ENCODE data around the gene CYB5D1. TPM values are rescaled to one million over a fixed set of nuclear protein-coding genes. Genes with fewer than 3 reads are reported as not detected.

Gene CYB5D1
- total RNA-seq, 1 experiment from 2014 or later = 8.5 TPM

DNA sequence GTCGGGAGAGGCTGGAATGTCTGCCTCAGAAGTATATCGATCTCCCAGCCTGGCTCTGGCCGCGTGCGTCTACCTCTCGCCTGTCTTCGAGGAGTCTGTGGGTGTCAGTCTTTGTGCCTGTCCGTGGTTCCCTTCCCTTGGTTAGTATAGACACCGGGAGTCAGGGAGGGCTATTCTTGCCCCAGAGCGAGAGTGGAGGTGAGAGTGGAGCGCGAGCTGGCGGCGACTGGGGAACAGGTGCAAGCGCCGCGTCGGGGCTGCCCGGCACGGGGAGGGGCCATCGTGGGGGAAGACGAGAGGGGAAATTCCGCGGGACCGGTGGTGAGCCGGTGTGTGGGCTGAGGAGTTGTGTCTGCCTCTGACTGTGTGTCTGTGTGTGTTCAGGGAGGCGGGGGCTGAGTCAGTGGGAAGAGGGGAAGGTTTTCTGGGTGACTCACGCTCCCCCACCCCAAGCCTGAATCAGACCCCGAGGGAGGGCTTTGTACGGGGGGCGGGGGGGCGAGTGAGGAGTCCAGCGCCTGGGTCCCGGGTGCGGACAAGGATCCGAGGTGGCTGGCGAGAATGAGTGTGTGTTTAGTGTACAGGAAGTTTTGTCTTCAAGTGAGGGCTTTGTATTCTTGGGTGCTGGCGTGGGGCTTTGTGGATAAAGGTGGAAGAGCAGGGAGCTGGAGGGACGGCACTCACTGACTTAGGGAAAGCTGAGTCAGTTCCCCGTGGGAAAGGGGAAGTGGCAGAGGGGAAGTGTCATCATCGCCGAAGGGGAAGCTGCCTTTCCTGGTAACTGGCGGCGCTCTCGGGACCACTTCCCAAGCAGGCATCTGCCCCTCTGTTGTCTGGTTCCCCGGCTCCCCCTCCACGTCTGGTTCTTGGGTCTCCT lies 15.2 kb upstream of the CYB5D1 start:
- DNase-seq (ENCODE audit: low spot score) = peak; percentile 46
- in situ Hi-C loops (cut with HindIII; ENCODE audit: low sequenced_read_pairs) = no loop called here

DNA sequence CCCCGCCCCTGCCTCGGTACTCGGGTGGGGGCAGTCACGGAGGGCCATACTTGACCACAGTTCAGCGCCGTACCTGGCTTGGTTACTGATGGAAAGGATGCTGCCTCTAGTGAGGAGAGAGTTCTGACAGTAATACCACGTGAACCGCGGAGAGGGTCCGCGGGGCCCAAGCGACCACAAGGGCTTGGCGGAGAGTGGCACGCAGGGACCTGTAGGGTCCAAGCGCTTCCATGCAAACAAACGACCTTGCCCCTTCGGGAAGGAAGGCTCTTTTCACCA lies 14.6 kb upstream of the CYB5D1 start:
- in situ Hi-C loops (cut with HindIII; ENCODE audit: low sequenced_read_pairs) = no loop called here

DNA sequence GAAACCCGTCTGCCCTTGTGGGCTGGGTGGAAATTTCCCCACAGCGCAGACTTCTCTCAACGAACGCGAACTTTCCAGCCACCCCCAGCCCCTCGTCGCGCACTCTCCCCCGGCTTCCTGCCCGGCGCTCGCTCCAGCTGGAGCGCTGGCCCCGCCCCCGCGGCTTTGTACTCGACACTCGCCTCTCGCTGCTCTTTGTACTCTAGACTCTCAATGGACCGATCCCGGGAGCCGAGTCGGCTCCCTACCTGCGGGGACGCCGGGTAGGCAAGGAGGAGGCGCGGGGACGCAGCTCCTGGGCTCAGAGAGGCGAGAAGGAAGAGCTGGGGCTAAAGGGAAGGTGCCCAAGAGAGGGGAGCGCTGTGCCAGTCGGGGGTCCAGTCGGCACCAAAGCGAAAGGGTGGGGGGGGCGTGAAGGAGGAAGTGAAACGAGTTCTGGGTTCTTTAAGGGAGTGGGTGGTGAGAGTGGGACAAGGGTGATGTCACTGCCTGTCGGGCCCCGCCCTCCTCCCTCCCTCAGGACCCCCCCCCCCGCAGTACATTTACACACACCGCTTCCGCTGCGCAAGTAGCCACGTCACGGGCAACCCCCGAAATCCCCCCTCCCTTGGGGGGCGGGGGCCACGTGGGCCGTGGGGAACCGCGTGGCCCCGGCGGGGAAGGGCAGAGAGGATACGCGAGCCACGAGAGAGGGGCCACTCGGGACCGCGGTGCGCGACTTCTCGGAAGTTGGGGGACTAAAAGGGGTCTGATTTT lies 14.1 kb upstream of the CYB5D1 start:
- in situ Hi-C loops (cut with HindIII; ENCODE audit: low sequenced_read_pairs) = no loop called here
- DNase-seq (ENCODE audit: low spot score) = peak; percentile 64

More for the DNA sequence above, 14.6 kb upstream of the CYB5D1 start:
- no peak for DNase-seq (ENCODE audit: low spot score)

DNA sequence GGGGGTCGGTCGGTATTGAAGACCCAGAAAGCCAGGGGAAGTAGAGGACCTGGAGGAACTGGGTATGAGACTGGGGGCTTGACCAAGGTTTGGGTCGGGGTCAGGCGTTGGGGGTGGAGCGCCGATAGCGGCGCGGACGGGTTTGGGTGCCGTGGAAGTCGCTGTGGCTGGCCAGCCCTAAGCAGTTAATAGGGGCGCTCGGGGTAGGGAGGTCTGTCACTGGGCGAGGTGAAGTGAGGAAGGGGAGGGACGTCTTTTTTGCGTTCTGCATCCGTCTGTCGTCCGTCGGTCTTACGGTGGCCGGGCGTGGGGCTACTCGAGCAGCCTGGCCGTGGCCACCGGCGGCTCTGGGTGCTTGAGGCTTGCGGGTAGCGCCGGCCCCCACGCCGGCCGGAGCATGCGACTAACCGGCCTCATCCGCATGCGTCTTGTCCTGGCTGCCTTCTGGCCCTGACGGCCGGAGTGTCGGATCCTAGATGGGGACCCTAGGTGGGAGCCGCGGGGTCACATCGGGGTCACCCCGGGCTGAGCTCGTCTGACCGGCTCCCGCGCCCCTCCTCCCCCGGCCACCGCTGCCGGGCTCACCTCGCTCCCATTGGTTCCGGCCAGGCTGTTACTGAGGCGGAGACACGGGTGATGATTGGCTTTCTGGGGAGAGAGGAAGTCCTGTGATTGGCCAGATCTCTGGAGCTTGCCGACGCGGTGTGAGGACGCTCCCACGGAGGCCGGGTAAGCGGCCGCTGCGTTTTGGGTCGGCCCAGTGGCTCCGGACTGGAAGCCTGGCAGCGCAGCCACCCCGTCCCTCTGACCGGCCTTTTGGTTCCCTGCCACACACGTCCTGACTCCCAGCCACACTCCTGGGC lies 13.3 kb upstream of the CYB5D1 start:
- in situ Hi-C loops (cut with HindIII; ENCODE audit: low sequenced_read_pairs) = no loop called here
- peak; percentile 97 for DNase-seq (ENCODE audit: low spot score)

DNA sequence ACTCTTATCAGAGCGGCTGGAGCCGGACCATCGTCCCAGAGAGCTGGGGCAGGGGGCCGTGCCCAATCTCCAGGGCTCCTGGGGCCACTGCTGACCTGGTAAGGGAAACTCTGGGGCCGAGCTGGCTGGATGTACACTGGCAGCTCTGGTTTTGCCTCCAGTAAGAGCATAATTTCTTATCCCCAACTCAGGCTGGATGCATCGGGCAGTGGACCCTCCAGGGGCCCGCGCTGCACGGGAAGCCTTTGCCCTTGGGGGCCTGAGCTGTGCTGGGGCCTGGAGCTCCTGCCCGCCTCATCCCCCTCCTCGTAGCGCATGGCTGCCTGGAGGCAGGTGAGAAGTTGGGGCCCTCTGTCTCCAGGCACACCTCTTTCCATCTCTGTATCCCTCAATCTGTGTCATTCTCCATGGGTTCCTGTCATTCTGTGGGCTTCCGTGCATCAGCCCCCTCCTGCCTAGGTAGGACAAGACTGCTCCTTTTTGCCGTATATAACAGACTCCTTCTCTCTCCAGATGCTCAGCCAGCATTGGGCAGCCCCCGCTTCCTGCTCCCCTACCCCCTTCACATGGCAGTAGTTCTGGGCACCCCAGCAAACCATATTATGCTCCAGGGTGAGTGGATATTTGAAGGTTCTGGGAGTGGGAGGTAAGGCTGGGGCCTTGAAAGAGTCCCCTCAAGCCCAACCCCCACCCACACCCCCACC lies 12.3 kb upstream of the CYB5D1 start:
- in situ Hi-C loops (cut with HindIII; ENCODE audit: low sequenced_read_pairs) = no loop called here
- DNase-seq (ENCODE audit: low spot score) = no peak

DNA sequence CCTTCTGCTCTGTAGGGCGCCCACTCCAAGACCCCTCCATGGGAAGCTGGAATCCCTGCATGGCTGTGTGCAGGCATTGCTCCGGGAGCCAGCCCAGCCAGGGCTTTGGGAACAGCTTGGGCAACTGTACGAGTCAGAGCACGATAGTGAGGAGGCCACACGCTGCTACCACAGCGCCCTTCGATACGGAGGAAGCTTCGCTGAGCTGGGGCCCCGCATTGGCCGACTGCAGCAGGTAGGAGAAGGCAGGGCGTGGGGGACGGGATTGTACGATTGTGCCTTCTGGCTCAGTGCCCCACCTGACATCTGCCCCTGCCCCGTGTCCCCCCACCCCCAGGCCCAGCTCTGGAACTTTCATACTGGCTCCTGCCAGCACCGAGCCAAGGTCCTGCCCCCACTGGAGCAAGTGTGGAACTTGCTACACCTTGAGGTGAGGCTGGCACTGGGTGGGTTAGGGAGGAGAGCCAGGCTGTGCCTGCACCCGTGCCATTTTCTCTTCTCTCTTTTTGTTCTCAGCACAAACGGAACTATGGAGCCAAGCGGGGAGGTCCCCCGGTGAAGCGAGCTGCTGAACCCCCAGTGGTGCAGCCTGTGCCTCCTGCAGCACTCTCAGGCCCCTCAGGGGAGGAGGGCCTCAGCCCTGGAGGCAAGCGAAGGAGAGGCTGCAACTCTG lies 11.6 kb upstream of the CYB5D1 start:
- DNase-seq (ENCODE audit: low spot score) = no peak
- in situ Hi-C loops (cut with HindIII; ENCODE audit: low sequenced_read_pairs) = no loop called here

DNA sequence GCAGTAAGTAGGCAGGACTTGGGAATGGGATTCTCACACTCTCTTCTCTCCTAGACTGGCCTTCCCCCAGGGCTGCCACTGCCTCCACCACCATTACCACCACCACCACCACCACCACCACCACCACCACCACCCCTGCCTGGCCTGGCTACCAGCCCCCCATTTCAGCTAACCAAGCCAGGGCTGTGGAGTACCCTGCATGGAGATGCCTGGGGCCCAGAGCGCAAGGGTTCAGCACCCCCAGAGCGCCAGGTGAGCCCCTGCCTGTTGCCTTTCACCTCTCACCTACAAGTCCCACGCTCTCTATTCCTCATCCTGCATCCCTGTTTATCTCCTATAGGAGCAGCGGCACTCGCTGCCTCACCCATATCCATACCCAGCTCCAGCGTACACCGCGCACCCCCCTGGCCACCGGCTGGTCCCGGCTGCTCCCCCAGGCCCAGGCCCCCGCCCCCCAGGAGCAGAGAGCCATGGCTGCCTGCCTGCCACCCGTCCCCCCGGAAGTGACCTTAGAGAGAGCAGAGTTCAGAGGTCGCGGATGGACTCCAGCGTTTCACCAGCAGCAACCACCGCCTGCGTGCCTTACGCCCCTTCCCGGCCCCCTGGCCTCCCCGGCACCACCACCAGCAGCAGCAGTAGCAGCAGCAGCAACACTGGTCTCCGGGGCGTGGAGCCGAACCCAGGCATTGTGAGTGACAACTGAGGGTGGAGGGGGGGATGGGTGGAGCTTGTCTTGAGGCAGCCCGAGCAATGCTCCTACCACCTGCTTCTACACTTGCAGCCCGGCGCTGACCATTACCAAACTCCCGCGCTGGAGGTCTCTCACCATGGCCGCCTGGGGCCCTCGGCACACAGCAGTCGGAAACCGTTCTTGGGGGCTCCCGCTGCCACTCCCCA lies 10.8 kb upstream of the CYB5D1 start:
- in situ Hi-C loops (cut with HindIII; ENCODE audit: low sequenced_read_pairs) = no loop called here
- DNase-seq (ENCODE audit: low spot score) = no peak

DNA sequence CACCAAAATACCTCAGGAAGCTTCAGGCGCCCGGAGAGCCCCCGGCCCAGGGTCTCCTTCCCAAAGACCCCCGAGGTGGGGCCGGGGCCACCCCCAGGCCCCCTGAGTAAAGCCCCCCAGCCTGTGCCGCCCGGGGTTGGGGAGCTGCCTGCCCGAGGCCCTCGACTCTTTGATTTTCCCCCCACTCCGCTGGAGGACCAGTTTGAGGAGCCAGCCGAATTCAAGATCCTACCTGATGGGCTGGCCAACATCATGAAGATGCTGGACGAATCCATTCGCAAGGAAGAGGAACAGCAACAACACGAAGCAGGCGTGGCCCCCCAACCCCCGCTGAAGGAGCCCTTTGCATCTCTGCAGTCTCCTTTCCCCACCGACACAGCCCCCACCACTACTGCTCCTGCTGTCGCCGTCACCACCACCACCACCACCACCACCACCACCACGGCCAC lies 9.6 kb upstream of the CYB5D1 start:
- DNase-seq (ENCODE audit: low spot score) = no peak
- in situ Hi-C loops (cut with HindIII; ENCODE audit: low sequenced_read_pairs) = no loop called here

DNA sequence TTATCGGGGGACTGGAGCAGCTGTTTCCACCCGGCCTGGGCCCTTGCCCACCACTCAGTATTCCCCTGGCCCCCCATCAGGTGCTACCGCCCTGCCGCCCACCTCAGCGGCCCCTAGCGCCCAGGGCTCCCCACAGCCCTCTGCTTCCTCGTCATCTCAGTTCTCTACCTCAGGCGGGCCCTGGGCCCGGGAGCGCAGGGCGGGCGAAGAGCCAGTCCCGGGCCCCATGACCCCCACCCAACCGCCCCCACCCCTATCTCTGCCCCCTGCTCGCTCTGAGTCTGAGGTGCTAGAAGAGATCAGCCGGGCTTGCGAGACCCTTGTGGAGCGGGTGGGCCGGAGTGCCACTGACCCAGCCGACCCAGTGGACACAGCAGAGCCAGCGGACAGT lies 9.1 kb upstream of the CYB5D1 start:
- in situ Hi-C loops (cut with HindIII; ENCODE audit: low sequenced_read_pairs) = no loop called here
- no peak for DNase-seq (ENCODE audit: low spot score)

DNA sequence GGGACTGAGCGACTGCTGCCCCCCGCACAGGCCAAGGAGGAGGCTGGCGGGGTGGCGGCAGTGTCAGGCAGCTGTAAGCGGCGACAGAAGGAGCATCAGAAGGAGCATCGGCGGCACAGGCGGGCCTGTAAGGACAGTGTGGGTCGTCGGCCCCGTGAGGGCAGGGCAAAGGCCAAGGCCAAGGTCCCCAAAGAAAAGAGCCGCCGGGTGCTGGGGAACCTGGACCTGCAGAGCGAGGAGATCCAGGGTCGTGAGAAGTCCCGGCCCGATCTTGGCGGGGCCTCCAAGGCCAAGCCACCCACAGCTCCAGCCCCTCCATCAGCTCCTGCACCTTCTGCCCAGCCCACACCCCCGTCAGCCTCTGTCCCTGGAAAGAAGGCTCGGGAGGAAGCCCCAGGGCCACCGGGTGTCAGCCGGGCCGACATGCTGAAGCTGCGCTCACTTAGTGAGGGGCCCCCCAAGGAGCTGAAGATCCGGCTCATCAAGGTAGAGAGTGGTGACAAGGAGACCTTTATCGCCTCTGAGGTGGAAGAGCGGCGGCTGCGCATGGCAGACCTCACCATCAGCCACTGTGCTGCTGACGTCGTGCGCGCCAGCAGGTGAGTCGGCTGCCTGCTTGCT lies 8.6 kb upstream of the CYB5D1 start:
- DNase-seq (ENCODE audit: low spot score) = no peak
- in situ Hi-C loops (cut with HindIII; ENCODE audit: low sequenced_read_pairs) = no loop called here

DNA sequence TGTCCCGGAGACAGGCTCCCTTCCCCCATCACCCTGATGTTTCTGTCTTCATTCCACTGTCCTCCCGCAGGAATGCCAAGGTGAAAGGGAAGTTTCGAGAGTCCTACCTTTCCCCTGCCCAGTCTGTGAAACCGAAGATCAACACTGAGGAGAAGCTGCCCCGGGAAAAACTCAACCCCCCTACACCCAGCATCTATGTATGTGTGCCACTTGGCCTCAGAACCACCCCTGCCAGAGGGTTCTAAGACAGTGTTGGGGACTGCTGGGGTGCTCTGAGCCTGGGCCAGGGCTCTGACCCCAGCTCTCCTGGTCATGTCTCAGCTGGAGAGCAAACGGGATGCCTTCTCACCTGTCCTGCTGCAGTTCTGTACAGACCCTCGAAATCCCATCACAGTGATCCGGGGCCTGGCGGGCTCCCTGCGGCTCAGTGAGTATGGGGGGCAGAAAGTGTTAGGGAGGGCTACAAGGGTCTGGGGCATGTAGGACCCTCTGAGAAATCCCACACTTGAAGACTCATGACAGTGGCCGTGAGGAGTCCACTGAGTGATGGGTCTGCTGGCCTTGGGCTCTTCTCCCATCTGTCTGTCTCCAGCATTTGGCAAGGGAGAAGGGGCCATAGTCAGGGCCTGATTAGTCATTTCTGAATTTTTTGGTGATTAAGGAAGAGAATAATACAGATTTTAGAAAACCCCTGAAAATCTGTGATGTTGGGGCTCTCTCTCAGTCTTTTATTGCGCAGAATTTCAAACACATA lies 7.9 kb upstream of the CYB5D1 start:
- no peak for DNase-seq (ENCODE audit: low spot score)
- in situ Hi-C loops (cut with HindIII; ENCODE audit: low sequenced_read_pairs) = no loop called here

DNA sequence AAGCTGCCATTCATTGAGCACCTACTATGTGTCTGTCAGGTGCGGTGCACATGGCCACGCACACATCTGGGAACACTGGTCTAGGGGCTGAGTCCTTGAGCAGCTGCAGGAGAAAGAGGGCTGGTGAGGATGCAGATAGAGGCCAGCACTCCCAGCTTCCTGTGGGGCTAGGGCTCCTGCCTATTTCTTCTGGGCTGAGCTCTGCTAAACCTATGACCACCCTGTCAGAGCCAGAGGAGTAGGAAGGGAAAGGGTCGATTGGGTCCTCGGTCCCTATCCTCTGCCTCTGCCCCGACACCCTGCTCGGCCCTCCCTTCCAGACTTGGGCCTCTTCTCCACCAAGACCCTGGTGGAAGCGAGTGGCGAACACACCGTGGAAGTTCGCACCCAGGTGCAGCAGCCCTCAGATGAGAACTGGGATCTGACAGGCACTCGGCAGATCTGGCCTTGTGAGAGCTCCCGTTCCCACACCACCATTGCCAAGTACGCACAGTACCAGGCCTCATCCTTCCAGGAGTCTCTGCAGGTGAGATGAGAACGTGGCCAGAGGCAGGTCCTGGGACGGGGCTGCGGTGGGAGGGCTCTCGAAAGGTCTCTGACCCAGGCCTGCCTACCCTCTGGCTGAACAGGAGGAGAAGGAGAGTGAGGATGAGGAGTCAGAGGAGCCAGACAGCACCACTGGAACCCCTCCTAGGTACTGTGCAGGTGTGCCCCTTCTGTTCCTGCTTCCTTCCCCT lies 6.9 kb upstream of the CYB5D1 start:
- DNase-seq (ENCODE audit: low spot score) = no peak
- in situ Hi-C loops (cut with HindIII; ENCODE audit: low sequenced_read_pairs) = no loop called here

DNA sequence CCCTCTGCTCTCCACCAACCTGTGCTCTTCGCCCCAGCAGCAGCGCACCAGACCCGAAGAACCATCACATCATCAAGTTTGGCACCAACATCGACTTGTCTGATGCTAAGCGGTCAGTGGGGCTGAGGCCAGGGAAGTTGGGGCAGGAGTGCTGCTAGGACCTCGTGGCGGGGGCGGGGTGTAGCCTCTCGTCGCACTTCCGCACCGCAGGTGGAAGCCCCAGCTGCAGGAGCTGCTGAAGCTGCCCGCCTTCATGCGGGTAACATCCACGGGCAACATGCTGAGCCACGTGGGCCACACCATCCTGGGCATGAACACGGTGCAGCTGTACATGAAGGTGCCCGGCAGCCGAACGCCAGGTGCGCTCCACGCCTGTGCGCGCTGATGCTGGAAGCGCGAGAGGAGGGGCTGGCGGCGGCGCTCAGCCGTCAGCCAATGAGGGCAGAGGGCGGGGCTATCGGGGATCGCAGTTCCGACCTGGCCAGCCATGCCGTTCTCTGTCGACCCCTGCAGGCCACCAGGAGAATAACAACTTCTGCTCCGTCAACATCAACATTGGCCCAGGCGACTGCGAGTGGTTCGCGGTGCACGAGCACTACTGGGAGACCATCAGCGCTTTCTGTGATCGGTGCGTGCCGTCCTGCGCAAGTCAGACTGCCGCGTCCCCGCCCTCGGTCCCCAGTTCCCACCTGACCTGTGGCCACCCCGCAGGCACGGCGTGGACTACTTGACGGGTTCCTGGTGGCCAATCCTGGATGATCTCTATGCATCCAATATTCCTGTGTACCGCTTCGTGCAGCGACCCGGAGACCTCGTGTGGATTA lies 6.2 kb upstream of the CYB5D1 start:
- in situ Hi-C loops (cut with HindIII; ENCODE audit: low sequenced_read_pairs) = no loop called here
- DNase-seq (ENCODE audit: low spot score) = peak; percentile 95

DNA sequence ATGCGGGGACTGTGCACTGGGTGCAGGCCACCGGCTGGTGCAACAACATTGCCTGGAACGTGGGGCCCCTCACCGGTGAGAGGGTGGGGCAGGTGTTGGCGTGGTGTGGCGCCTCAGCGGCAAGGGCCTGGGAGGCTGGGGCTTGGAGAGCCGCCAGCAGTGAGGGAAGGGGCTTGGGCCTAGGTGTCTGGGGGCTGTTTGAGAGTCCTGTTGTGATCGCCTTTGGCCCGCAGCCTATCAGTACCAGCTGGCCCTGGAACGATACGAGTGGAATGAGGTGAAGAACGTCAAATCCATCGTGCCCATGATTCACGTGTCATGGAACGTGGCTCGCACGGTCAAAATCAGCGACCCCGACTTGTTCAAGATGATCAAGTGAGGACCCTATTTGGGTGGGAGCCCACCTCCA lies 5.5 kb upstream of the CYB5D1 start:
- in situ Hi-C loops (cut with HindIII; ENCODE audit: low sequenced_read_pairs) = no loop called here
- no peak for DNase-seq (ENCODE audit: low spot score)
